Right lobe of liver (tissue), 4 donors: ENCODE data around the gene SLC35B4.

Experiments used
- POLR2A ChIP-seq: fragments of 450-650 bp; IDR thresholded peaks from one replicate; pipeline ENCODE4 v1.6.1; 2017; ENCODE audit warnings: antibody characterized with exemption, mild to moderate bottlenecking
- TF ChIP-seq, protein P1 (sequence below), 4 donors: fragments of 200-600 bp in 3 of 4; fragments of 450-650 bp in 1 of 4; IDR thresholded peaks; one replicate each; pipeline versions ENCODE4 v1.5.1 to v1.8.0; 2016 to 2022; ENCODE audit warnings: antibody characterized with exemption in 4 of 4, mild to moderate bottlenecking in 2 of 4
- donor health status: DM: no; HTN: no; CAD: no.
- donor health status: DM: no; HTN: no; CAD: no.
- donor health status: DM: no; HTN: yes; CAD: no.

GRCh38 chr7:134320201-134320600 is 3.5 kb upstream of the SLC35B4 start:
- TF ChIP-seq, protein P1, sequence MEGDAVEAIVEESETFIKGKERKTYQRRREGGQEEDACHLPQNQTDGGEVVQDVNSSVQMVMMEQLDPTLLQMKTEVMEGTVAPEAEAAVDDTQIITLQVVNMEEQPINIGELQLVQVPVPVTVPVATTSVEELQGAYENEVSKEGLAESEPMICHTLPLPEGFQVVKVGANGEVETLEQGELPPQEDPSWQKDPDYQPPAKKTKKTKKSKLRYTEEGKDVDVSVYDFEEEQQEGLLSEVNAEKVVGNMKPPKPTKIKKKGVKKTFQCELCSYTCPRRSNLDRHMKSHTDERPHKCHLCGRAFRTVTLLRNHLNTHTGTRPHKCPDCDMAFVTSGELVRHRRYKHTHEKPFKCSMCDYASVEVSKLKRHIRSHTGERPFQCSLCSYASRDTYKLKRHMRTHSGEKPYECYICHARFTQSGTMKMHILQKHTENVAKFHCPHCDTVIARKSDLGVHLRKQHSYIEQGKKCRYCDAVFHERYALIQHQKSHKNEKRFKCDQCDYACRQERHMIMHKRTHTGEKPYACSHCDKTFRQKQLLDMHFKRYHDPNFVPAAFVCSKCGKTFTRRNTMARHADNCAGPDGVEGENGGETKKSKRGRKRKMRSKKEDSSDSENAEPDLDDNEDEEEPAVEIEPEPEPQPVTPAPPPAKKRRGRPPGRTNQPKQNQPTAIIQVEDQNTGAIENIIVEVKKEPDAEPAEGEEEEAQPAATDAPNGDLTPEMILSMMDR (IDR thresholded peaks at IDR 0.05): no peak
- TF ChIP-seq POLR2A: no peak
